Thoracic aorta (tissue), 2 donors: Measurements from ENCODE around the gene ZNF17. TPM values are rescaled to one million over a fixed set of nuclear protein-coding genes. Genes with fewer than 3 reads are reported as not detected.

Source experiments
- ATAC-seq: fragments of 150-250 bp; one replicate; pipeline ENCODE4 v1.8.0; 2017; ENCODE audit warnings: low read depth; ENCODE audit not compliant: insufficient number of reproducible peaks, low FRiP score
- DNase-seq: peaks from one replicate; pipeline ENCODE4 v3.0.0-alpha.2; 2020; ENCODE audit warnings: low spot score
- H3K27ac ChIP-seq, 2 donors: fragments of 200-600 bp; sonication (generic); 1 replicate in 1 of 2; 2 replicates in 1 of 2; pipeline ENCODE4 v1.5.1; 2016; ENCODE audit warnings: mild to moderate bottlenecking in 2 of 2, moderate library complexity in 2 of 2
- H3K27me3 ChIP-seq: fragments of 200-600 bp; sonication (generic); replicated peaks from 2 replicates; pipeline ENCODE4 v1.6.0; 2016; ENCODE audit warnings: mild to moderate bottlenecking; ENCODE audit not compliant: insufficient read depth
- H3K36me3 ChIP-seq: fragments of 200-600 bp; sonication (generic); one replicate; pipeline ENCODE4 v1.5.1; 2016
- H3K4me1 ChIP-seq, 2 donors: fragments of 200-600 bp; sonication (generic); 1 replicate in 1 of 2; 2 replicates in 1 of 2; pipeline versions ENCODE4 v1.5.1 to v1.6.0; 2016; ENCODE audit warnings: low read depth in 2 of 2, mild to moderate bottlenecking in 1 of 2; ENCODE audit not compliant: control insufficient read depth in 1 of 2
- H3K4me3 ChIP-seq: fragments of 200-600 bp; sonication (generic); 2 replicates; pipeline ENCODE4 v1.5.1; 2016; ENCODE audit warnings: mild to moderate bottlenecking
- H3K9me3 ChIP-seq: fragments of 200-600 bp; sonication (generic); 2 replicates; pipeline ENCODE4 v1.5.1; 2016
- CTCF ChIP-seq: fragments of 200-600 bp; sonication (generic); IDR thresholded peaks from one replicate; pipeline ENCODE4 v1.5.1; 2019; ENCODE audit warnings: antibody characterized with exemption
- total RNA-seq, 2 donors: library from RNA; depleted of rRNA; stranded (reverse); fragments of >200 nt; gene quantifications; one replicate each; pipeline versions ENCODE4 v1.1.0 to v1.2.3, GENCODE V29; 2016

The ZNF17 gene
- total RNA-seq, 2 donors from 2014 or later, result 11.2 to 17.5 TPM

- H3K36me3 ChIP-seq, result peaks cover 8% of the 10 kb centered on the region
- peak within 1 kb of the TSS; percentile 87 for H3K4me3 ChIP-seq
- no peak within 1 kb of the TSS for H3K27ac ChIP-seq
- peak; percentile 99 for ATAC-seq
- H3K4me1 ChIP-seq, result peaks cover 15 to 20% of the 10 kb centered on the region in 2 donors
- peaks cover 10% of the 10 kb centered on the region for H3K9me3 ChIP-seq
- DNase-seq, result peak; percentile 98
- TF ChIP-seq CTCF, result no peak
- H3K27me3 ChIP-seq, result no peaks in the 10 kb centered on the region
Measured at GRCh38 chr19:57435062-57435978, 24.4 kb downstream of the ZNF17 start, which contains the start of gene ZNF749. ZNF749 (plus strand) TSS chr19:57435325; CDS start chr19:57435579, 254 bp downstream.

- H3K9me3 ChIP-seq, result peaks cover 13% of the 10 kb centered on the region
- no peaks in the 10 kb centered on the region for H3K27me3 ChIP-seq
- no peak for DNase-seq
- H3K4me1 ChIP-seq, result peaks cover 15 to 20% of the 10 kb centered on the region in 2 donors
- TF ChIP-seq CTCF, result no peak
- peaks cover 8% of the 10 kb centered on the region for H3K36me3 ChIP-seq
- no peak overlapping the region for H3K27ac ChIP-seq
- no peak for ATAC-seq
- peak overlapping the region; percentile 87 for H3K4me3 ChIP-seq
Measured at GRCh38 chr19:57436417-57436816, 25.5 kb downstream of the ZNF17 start.

GRCh38 chr19:57437931-57438330 is 27.0 kb downstream of the ZNF17 start:
- H3K36me3 ChIP-seq, result peaks cover 11% of the 10 kb centered on the region
- DNase-seq, result no peak
- H3K4me3 ChIP-seq, result no peak overlapping the region
- no peak for ATAC-seq
- peaks cover 27% of the 10 kb centered on the region for H3K9me3 ChIP-seq
- no peak overlapping the region for H3K27ac ChIP-seq
- H3K27me3 ChIP-seq, result no peaks in the 10 kb centered on the region
- peaks cover 15 to 20% of the 10 kb centered on the region in 2 donors for H3K4me1 ChIP-seq
- TF ChIP-seq CTCF, result no peak

- Histone ChIP-seq H3K9me3 (peaks cover 31% of the 10 kb centered on the region), H3K4me3 (no peak overlapping the region), H3K27ac (no peak overlapping the region), H3K4me1 (peaks cover 15 to 20% of the 10 kb centered on the region in 2 donors), H3K36me3 (peaks cover 13% of the 10 kb centered on the region), H3K27me3 (no peaks in the 10 kb centered on the region)
- TF ChIP-seq CTCF, result no peak
- ATAC-seq, result no peak
- DNase-seq, result no peak
Measured at GRCh38 chr19:57438925-57439324, 28.0 kb downstream of the ZNF17 start.

- Histone ChIP-seq H3K4me3 (no peak overlapping the region), H3K9me3 (peaks cover 58% of the 10 kb centered on the region), H3K27ac (no peak overlapping the region), H3K4me1 (no peaks in the 10 kb centered on the region), H3K27me3 (no peaks in the 10 kb centered on the region), H3K36me3 (peaks cover 22% of the 10 kb centered on the region)
- DNase-seq (no peak), ATAC-seq (no peak)
- no peak for TF ChIP-seq CTCF
Measured at GRCh38 chr19:57441979-57442752, 31.2 kb downstream of the ZNF17 start.
